H1 (cell line): ENCODE results near the gene NEDD4L. TPM values are rescaled to one million over a fixed set of nuclear protein-coding genes. Genes with fewer than 3 reads are reported as not detected.

Experiments
- CTCF ChIA-PET: fragments of 300-600 bp; sonication (Branson Sonifier 250); formaldehyde crosslinking; loops from one replicate; lab custom pipeline; 2021; ENCODE audit not compliant: partially characterized antibody; lab: Charles Lee
- POLR2A ChIA-PET: fragments of 300-600 bp; sonication (Branson Sonifier 250); formaldehyde crosslinking; loops from one replicate; lab custom pipeline; 2021; ENCODE audit warnings: inconsistent platforms; ENCODE audit not compliant: partially characterized antibody; lab: Charles Lee
- DNase-seq, 2 experiments: peaks; one replicate each; pipeline versions ENCODE4 v3.0.0 to v3.0.0-alpha.2; 2010 to 2022; ENCODE audit warnings: low spot score in 2 of 2, low read depth in 1 of 2, mixed read lengths in 1 of 2
- FAIRE-seq: peaks from 2 replicates; lab custom pipeline; 2011; peaks lifted over from hg19 to GRCh38; lab: Jason Lieb, UNC
- H2AFZ ChIP-seq: 2 replicates; pipeline ENCODE4 v1.8.1; 2012; ENCODE audit warnings: low read length, inconsistent platforms
- H2AK5ac ChIP-seq: 2 replicates; pipeline ENCODE4 v1.6.1; 2013; ENCODE audit warnings: low read depth, low read length
- H2BK120ac ChIP-seq: replicated peaks from 2 replicates; pipeline ENCODE3; 2013; ENCODE audit warnings: low read depth, low read length, inconsistent platforms
- H2BK12ac ChIP-seq: 2 replicates; pipeline ENCODE4 v1.6.1; 2013; ENCODE audit warnings: low read depth, low read length
- H2BK15ac ChIP-seq: 2 replicates; pipeline ENCODE4 v1.6.1; 2013; ENCODE audit warnings: low read length
- H2BK20ac ChIP-seq: 2 replicates; pipeline ENCODE4 v1.6.1; 2013; ENCODE audit warnings: low read length
- H2BK5ac ChIP-seq: 2 replicates; pipeline ENCODE4 v1.6.1; 2013; ENCODE audit warnings: low read depth, low read length
- H3K14ac ChIP-seq: 2 replicates; pipeline ENCODE4 v1.6.1; 2013; ENCODE audit warnings: inconsistent platforms; ENCODE audit not compliant: insufficient read length
- H3K18ac ChIP-seq: 2 replicates; pipeline ENCODE4 v1.6.1; 2013; ENCODE audit warnings: low read length; ENCODE audit errors: extremely low read depth
- H3K23ac ChIP-seq: 2 replicates; pipeline ENCODE4 v1.6.1; 2013; ENCODE audit warnings: inconsistent platforms; ENCODE audit not compliant: insufficient read length
- H3K23me2 ChIP-seq: 2 replicates; pipeline ENCODE4 v1.6.1; 2013; ENCODE audit warnings: low read depth, low read length
- H3K27ac ChIP-seq: 2 replicates; pipeline ENCODE4 v1.6.1; 2011; ENCODE audit warnings: low read depth, low read length, inconsistent platforms
- H3K27me3 ChIP-seq, 4 experiments: replicated peaks in 1 of 4; 1 replicate in 1 of 4; 2 replicates in 3 of 4; pipeline versions ENCODE4 v1.6.1 to v1.8.1; 2011 to 2013; ENCODE audit warnings: low read length in 3 of 4, mild to moderate bottlenecking in 3 of 4, inconsistent platforms in 2 of 4, mixed read lengths in 2 of 4, moderate library complexity in 1 of 4; ENCODE audit not compliant: control insufficient read depth in 3 of 4, insufficient read depth in 3 of 4; ENCODE audit errors: extremely low read depth in 1 of 4
- H3K36me3 ChIP-seq, 4 experiments: 2 replicates each; pipeline versions ENCODE4 v1.6.1 to v1.8.1; 2011 to 2013; ENCODE audit warnings: mild to moderate bottlenecking in 4 of 4, low read length in 3 of 4, moderate library complexity in 2 of 4, control low read depth in 1 of 4, inconsistent platforms in 1 of 4; ENCODE audit not compliant: insufficient read depth in 4 of 4, control insufficient read depth in 2 of 4
- H3K4ac ChIP-seq: replicated peaks from 2 replicates; pipeline ENCODE3; 2013; ENCODE audit warnings: low read length, low read depth, mixed read lengths, inconsistent platforms; ENCODE audit not compliant: insufficient read length
- H3K4me1 ChIP-seq, 4 experiments: replicated peaks in 1 of 4; 1 replicate in 1 of 4; 2 replicates in 3 of 4; pipeline versions ENCODE4 v1.6.1 to v1.8.1; 2011 to 2013; ENCODE audit warnings: low read length in 3 of 4, inconsistent platforms in 2 of 4, mixed read lengths in 1 of 4; ENCODE audit not compliant: insufficient read depth in 4 of 4, control insufficient read depth in 3 of 4
- H3K4me2 ChIP-seq, 2 experiments: 2 replicates each; pipeline versions ENCODE4 v1.6.1 to v1.8.1; 2011 to 2013; ENCODE audit warnings: low read depth in 2 of 2, low read length in 2 of 2, control low read depth in 1 of 2, inconsistent platforms in 1 of 2, mild to moderate bottlenecking in 1 of 2; ENCODE audit not compliant: insufficient read depth in 1 of 2
- H3K4me3 ChIP-seq, 4 experiments: fragments of 200-600, 300-600 bp in 1 of 4; sonication (generic), shearing (Covaris generic), sonication (Bioruptor Twin) in 1 of 4; 2 replicates each; pipeline versions ENCODE4 v1.5.1 to v1.8.1; 2011 to 2016; ENCODE audit warnings: low read length in 4 of 4, low read depth in 3 of 4, control low read depth in 2 of 4, inconsistent platforms in 2 of 4, mild to moderate bottlenecking in 2 of 4, mixed read lengths in 1 of 4, moderate library complexity in 1 of 4; ENCODE audit not compliant: insufficient read depth in 2 of 4; ENCODE audit errors: extremely low read depth in 1 of 4
- H3K56ac ChIP-seq: replicated peaks from 2 replicates; pipeline ENCODE3; 2013; ENCODE audit warnings: low read depth, mild to moderate bottlenecking, mixed read lengths, low read length, inconsistent platforms; ENCODE audit not compliant: insufficient read length
- H3K79me1 ChIP-seq: 2 replicates; pipeline ENCODE4 v1.6.1; 2013; ENCODE audit warnings: low read depth, low read length, control low read depth
- H3K79me2 ChIP-seq, 2 experiments: 2 replicates each; pipeline versions ENCODE4 v1.6.1 to v1.8.1; 2012 to 2013; ENCODE audit warnings: low read length in 2 of 2, mild to moderate bottlenecking in 2 of 2, inconsistent platforms in 1 of 2; ENCODE audit not compliant: insufficient read depth in 2 of 2, control insufficient read depth in 1 of 2
- H3K9ac ChIP-seq, 4 experiments: replicated peaks in 1 of 4; 1 replicate in 1 of 4; 2 replicates in 3 of 4; pipeline versions ENCODE4 v1.6.1 to v1.8.1; 2011 to 2013; ENCODE audit warnings: low read depth in 3 of 4, low read length in 3 of 4, control low read depth in 2 of 4, mild to moderate bottlenecking in 2 of 4, moderate library complexity in 2 of 4, inconsistent platforms in 1 of 4; ENCODE audit errors: extremely low read depth in 1 of 4
- H3K9me3 ChIP-seq, 2 experiments: 2 replicates each; pipeline versions ENCODE4 v1.6.1 to v1.8.1; 2012 to 2013; ENCODE audit warnings: mild to moderate bottlenecking in 2 of 2, moderate library complexity in 2 of 2, control low read depth in 1 of 2, inconsistent platforms in 1 of 2, low read depth in 1 of 2, low read length in 1 of 2, mixed read lengths in 1 of 2; ENCODE audit not compliant: insufficient read depth in 2 of 2
- H4K20me1 ChIP-seq, 2 experiments: replicated peaks in 1 of 2; 2 replicates each; pipeline versions ENCODE3 to v1.8.1; 2011 to 2013; ENCODE audit warnings: inconsistent platforms in 2 of 2, low read length in 2 of 2, mild to moderate bottlenecking in 1 of 2; ENCODE audit not compliant: insufficient read depth in 2 of 2, control insufficient read depth in 1 of 2
- H4K5ac ChIP-seq: 2 replicates; pipeline ENCODE4 v1.6.1; 2013; ENCODE audit warnings: low read length, low read depth, mixed read lengths, inconsistent platforms; ENCODE audit not compliant: insufficient read length
- H4K8ac ChIP-seq: 2 replicates; pipeline ENCODE4 v1.8.0; 2013; ENCODE audit warnings: mild to moderate bottlenecking, moderate library complexity, low read length, inconsistent platforms; ENCODE audit not compliant: insufficient read depth; ENCODE audit errors: extremely low read depth
- H4K91ac ChIP-seq: replicated peaks from 2 replicates; pipeline ENCODE3; 2013; ENCODE audit warnings: low read length, mixed read lengths, inconsistent platforms; ENCODE audit not compliant: insufficient read length
- CEBPB ChIP-seq: IDR thresholded peaks from 2 replicates; pipeline ENCODE4 v1.6.1; 2012; ENCODE audit warnings: low read depth, low read length
- EGR1 ChIP-seq: IDR thresholded peaks from 2 replicates; pipeline ENCODE4 v1.6.1; 2011; ENCODE audit warnings: low read depth, low read length, borderline replicate concordance
- NANOG ChIP-seq: IDR thresholded peaks from 2 replicates; pipeline ENCODE4 v1.6.1; 2011; ENCODE audit warnings: low read length, low read depth, mild to moderate bottlenecking, inconsistent platforms; ENCODE audit not compliant: insufficient read depth, poor library complexity, severe bottlenecking
- NRF1 ChIP-seq: IDR thresholded peaks from 2 replicates; pipeline ENCODE4 v1.6.1; 2011; ENCODE audit warnings: mild to moderate bottlenecking, low read depth, low read length, improper control_type of control experiment
- POLR2A ChIP-seq, 2 experiments: IDR thresholded peaks; 1 replicate in 1 of 2; 2 replicates in 1 of 2; pipeline ENCODE4 v1.6.1; 2011; ENCODE audit warnings: low read depth in 2 of 2, low read length in 2 of 2, mild to moderate bottlenecking in 2 of 2; ENCODE audit errors: control extremely low read depth in 1 of 2
- SIN3A ChIP-seq, 2 experiments: IDR thresholded peaks in 1 of 2; conservative IDR thresholded peaks in 1 of 2; 2 replicates each; pipeline ENCODE4 v1.6.1; 2011 to 2012; ENCODE audit warnings: low read length in 2 of 2, improper control_type of control experiment in 1 of 2, low read depth in 1 of 2, mild to moderate bottlenecking in 1 of 2
- TCF12 ChIP-seq: IDR thresholded peaks from 2 replicates; pipeline ENCODE4 v1.6.1; 2011; ENCODE audit warnings: low read depth, mild to moderate bottlenecking, low read length
- WGBS, 2 experiments: shearing (Covaris generic) in 1 of 2; methylation state at CpG; one replicate each; pipeline versions ENCODE4 v1.1.6 to v1.1.7; 2013 to 2015; ENCODE audit warnings: low lambda C conversion rate in 2 of 2, mixed read lengths in 2 of 2, inconsistent platforms in 1 of 2, low coverage in 1 of 2, missing lambda C conversion rate in 1 of 2; ENCODE audit not compliant: insufficient replicate concordance in 2 of 2, insufficient coverage in 1 of 2, insufficient read length in 1 of 2; ENCODE audit errors: extremely low coverage in 1 of 2, missing lambda C conversion rate in 1 of 2; 5-methylcytosine and 5-hydroxymethylcytosine counted together
- polyA plus RNA-seq, 7 experiments: library from polyadenylated mRNA; depleted of rRNA in 3 of 7; stranded (reverse) in 5 of 7; unstranded in 2 of 7; fragments of >200 nt in 5 of 7; fragments of 200-250 nt in 2 of 7; gene quantifications; 1 replicate in 5 of 7; 2 replicates in 1 of 7; 4 replicates in 1 of 7; pipeline versions ENCODE4 v1.2.1 to v1.2.3, GENCODE V29; 2011 to 2013; ENCODE audit warnings: missing spikeins in 2 of 7, mixed read lengths in 2 of 7
- total RNA-seq: library from RNA; stranded (reverse); fragmentation: NEBNext Ultra II Directional; extraction: Animal tissue kit (Norgen Biotek cat#: 25700); gene quantifications from 2 replicates; pipeline ENCODE4 v1.2.1, GENCODE V29; 2021

The NEDD4L gene
- total and polyA plus RNA-seq, 2 of the 8 experiments (the other 6 are each of a cell fraction or from before 2014, with no cell fraction given), result 37.3 to 69.8 TPM

DNA sequence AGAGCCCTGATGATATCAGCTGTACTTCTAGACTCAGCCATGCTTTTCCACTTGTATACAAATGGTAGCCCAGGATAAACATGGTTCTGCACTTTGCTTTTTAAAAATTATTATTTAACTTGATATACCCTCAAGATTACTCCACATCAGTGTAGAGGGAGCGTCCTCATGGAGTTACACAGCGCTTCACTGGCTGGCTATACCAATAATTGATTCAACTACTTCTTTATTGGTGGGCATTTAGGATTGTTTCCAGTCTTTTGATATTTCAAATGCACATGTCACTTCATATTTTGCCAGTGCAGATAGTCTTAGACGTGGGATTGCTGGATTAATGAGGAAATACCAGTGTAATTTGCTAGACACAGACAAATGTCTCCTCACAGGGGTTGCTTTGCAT is 10.8 kb upstream of the NEDD4L start:
- H3K14ac ChIP-seq, result no peak overlapping the region
- no peaks in the 10 kb centered on the region for H3K23me2 ChIP-seq
- ChIA-PET CTCF (interaction anchor here (0.8 to 0.9 kb wide), 2 partner anchors 12 to 90 kb away, joined by 3 to 4 read pairs; no protein-coding TSS in a partner anchor), POLR2A (no interaction called here)
- no peak overlapping the region for H3K18ac ChIP-seq
- no peak overlapping the region for H2BK5ac ChIP-seq
- no peak overlapping the region for H4K91ac ChIP-seq
- H3K4me1 ChIP-seq, result no peaks in the 10 kb centered on the region
- H3K36me3 ChIP-seq, result no peaks in the 10 kb centered on the region
- no peak overlapping the region for H3K9ac ChIP-seq
- H3K9me3 ChIP-seq, result no peaks in the 10 kb centered on the region
- no peaks in the 10 kb centered on the region for H4K20me1 ChIP-seq
- no peak overlapping the region for H2BK12ac ChIP-seq
- H3K27ac ChIP-seq, result no peak overlapping the region
- H2AK5ac ChIP-seq, result no peak overlapping the region
- DNase-seq (no peak), FAIRE-seq (no peak)
- H4K8ac ChIP-seq, result no peak overlapping the region
- no peak overlapping the region for H4K5ac ChIP-seq
- no peak overlapping the region for H3K56ac ChIP-seq
- H3K4me2 ChIP-seq, result no peak overlapping the region
- no peaks in the 10 kb centered on the region for H3K79me2 ChIP-seq
- WGBS, 2 experiments, result 78% methylated on average over 3 of the region's 3 CpGs; no CpG with 5 or more reads in 1 of the 2 experiments
- no peak overlapping the region for H3K4ac ChIP-seq
- no peaks in the 10 kb centered on the region for H3K27me3 ChIP-seq
- no peak overlapping the region for H3K4me3 ChIP-seq
- no peak overlapping the region for H2BK20ac ChIP-seq
- H3K23ac ChIP-seq, result no peak overlapping the region
- no peak overlapping the region for H2AFZ ChIP-seq
- H3K79me1 ChIP-seq, result no peaks in the 10 kb centered on the region
- H2BK15ac ChIP-seq, result no peak overlapping the region
- no peak overlapping the region for H2BK120ac ChIP-seq
- TF ChIP-seq POLR2A (IDR thresholded peaks at IDR 0.05; ENCODE audit: control extremely low read depth in 1 of 2, low read depth in 2 of 2, low read length in 2 of 2) (no peak), NANOG (no peak), CEBPB (no peak), SIN3A (conservative IDR thresholded peaks at IDR 0.05 in 1 of 2, IDR thresholded peaks at IDR 0.05 in 1 of 2; ENCODE audit: low read depth in 1 of 2, low read length in 2 of 2) (no peak), NRF1 (no peak), EGR1 (no peak), TCF12 (no peak)
